Esophagus muscularis mucosa (tissue), 4 donors: ENCODE measurements around the gene RNF175. TPM values are rescaled to one million over a fixed set of nuclear protein-coding genes. Genes with fewer than 3 reads are reported as not detected.
A peak's percentile ranks its signal among the peaks of the same experiment; 100 is the strongest.

Experiments
- DNase-seq: peaks from one replicate; pipeline ENCODE4 v3.0.0-alpha.2; 2017; ENCODE audit errors: extremely low spot score
- H3K27ac ChIP-seq, 4 donors: fragments of 200-600 bp; sonication (generic); replicated peaks in 1 of 4; 1 replicate in 3 of 4; 2 replicates in 1 of 4; pipeline ENCODE4 v1.5.1; 2016 to 2019; ENCODE audit warnings: mild to moderate bottlenecking in 1 of 4
- H3K27me3 ChIP-seq, 4 donors: fragments of 200-600 bp; sonication (generic); one replicate each; pipeline versions ENCODE4 v1.5.1 to v1.6.0; 2016 to 2019
- H3K36me3 ChIP-seq, 4 donors: fragments of 200-600 bp; sonication (generic); one replicate each; pipeline ENCODE4 v1.5.1; 2016 to 2019
- H3K4me1 ChIP-seq, 4 donors: fragments of 200-600 bp; sonication (generic); one replicate each; pipeline ENCODE4 v1.5.1; 2016 to 2019
- H3K4me3 ChIP-seq, 4 donors: fragments of 200-600 bp; sonication (generic); 1 replicate in 2 of 4; 2 replicates in 2 of 4; pipeline ENCODE4 v1.5.1; 2016 to 2019; ENCODE audit warnings: mild to moderate bottlenecking in 4 of 4, moderate library complexity in 1 of 4
- H3K9me3 ChIP-seq, 4 donors: fragments of 200-600 bp; sonication (generic); 1 replicate in 3 of 4; 2 replicates in 1 of 4; pipeline ENCODE4 v1.5.1; 2016 to 2019
- EP300 ChIP-seq: sonication (generic); formaldehyde crosslinking; IDR thresholded peaks from one replicate; pipeline ENCODE4 v1.6.1; 2017; ENCODE audit warnings: antibody characterized with exemption
- POLR2A ChIP-seq: fragments of 450-650 bp; IDR thresholded peaks from one replicate; pipeline ENCODE4 v1.6.1; 2017; ENCODE audit warnings: antibody characterized with exemption, moderate library complexity, mild to moderate bottlenecking, low read depth
- POLR2AphosphoS5 ChIP-seq, 2 donors: sonication (generic); formaldehyde crosslinking; IDR thresholded peaks; one replicate each; pipeline ENCODE4 v1.6.1; 2017; ENCODE audit warnings: antibody characterized with exemption in 2 of 2
- WGBS: methylation state at CpG from one replicate; pipeline ENCODE4 v1.1.5; 2018; 5-methylcytosine and 5-hydroxymethylcytosine counted together
- intact Hi-C: fragments of 100-400 bp; cut with DNase I; formaldehyde crosslinking; loops from one replicate; pipeline ENCODE4 v1.15.1; 2023
- total RNA-seq, 4 donors: library from RNA; depleted of rRNA; stranded (reverse); fragments of >200 nt; gene quantifications; one replicate each; pipeline versions ENCODE4 v1.1.0 to v1.2.1, GENCODE V29; 2016
- TF ChIP-seq, protein P1 (sequence below), 3 experiments: fragments of 200-600 bp in 2 of 3; fragments of 450-650 bp in 1 of 3; sonication (generic) in 2 of 3; IDR thresholded peaks; one replicate each; pipeline ENCODE4 v1.5.1; 2017 to 2019; ENCODE audit warnings: antibody characterized with exemption in 3 of 3, mild to moderate bottlenecking in 2 of 3, moderate library complexity in 1 of 3

Gene RNF175
- total RNA-seq, 4 donors from 2014 or later = 0.19 to 1.4 (median 0.50) TPM; not detected in 1

DNA sequence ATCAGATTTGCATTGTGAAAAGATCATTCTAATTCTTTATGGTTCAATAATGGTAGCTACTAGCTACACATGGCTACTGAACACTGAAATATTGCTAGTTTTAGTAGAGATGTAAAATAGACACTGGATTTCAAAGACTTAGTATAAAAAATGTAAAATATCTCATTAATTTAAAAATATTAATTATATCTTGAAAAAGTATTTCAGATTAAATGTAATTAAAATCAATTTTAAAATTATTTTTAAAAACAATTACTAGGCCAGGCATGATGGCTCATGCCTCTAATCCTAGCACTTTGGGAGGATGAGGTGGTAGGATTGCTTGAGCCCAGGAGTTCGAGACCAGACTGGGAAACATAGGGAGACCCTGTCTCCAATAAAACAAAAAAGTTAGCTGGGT lies 96.2 kb downstream of the RNF175 start:
- no peak overlapping the region for H3K27ac ChIP-seq
- WGBS = 94% methylated on average over 1 of the region's 1 CpG
- H3K36me3 ChIP-seq = no peaks in the 10 kb centered on the region
- TF ChIP-seq, protein P1, sequence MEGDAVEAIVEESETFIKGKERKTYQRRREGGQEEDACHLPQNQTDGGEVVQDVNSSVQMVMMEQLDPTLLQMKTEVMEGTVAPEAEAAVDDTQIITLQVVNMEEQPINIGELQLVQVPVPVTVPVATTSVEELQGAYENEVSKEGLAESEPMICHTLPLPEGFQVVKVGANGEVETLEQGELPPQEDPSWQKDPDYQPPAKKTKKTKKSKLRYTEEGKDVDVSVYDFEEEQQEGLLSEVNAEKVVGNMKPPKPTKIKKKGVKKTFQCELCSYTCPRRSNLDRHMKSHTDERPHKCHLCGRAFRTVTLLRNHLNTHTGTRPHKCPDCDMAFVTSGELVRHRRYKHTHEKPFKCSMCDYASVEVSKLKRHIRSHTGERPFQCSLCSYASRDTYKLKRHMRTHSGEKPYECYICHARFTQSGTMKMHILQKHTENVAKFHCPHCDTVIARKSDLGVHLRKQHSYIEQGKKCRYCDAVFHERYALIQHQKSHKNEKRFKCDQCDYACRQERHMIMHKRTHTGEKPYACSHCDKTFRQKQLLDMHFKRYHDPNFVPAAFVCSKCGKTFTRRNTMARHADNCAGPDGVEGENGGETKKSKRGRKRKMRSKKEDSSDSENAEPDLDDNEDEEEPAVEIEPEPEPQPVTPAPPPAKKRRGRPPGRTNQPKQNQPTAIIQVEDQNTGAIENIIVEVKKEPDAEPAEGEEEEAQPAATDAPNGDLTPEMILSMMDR (IDR thresholded peaks at IDR 0.05) = no peak
- TF ChIP-seq EP300 = no peak
- TF ChIP-seq POLR2A = no peak
- no peak for TF ChIP-seq POLR2AphosphoS5 (IDR thresholded peaks at IDR 0.05)
- DNase-seq = no peak
- intact Hi-C loops = no loop called here
- peaks cover 0 to 14% (median 5%) of the 10 kb centered on the region in 4 donors for H3K4me1 ChIP-seq
- peaks cover 0 to 3% (median 0%) of the 10 kb centered on the region in 4 donors for H3K27me3 ChIP-seq
- H3K4me3 ChIP-seq = no peak overlapping the region
- H3K9me3 ChIP-seq = no peaks in the 10 kb centered on the region

DNA sequence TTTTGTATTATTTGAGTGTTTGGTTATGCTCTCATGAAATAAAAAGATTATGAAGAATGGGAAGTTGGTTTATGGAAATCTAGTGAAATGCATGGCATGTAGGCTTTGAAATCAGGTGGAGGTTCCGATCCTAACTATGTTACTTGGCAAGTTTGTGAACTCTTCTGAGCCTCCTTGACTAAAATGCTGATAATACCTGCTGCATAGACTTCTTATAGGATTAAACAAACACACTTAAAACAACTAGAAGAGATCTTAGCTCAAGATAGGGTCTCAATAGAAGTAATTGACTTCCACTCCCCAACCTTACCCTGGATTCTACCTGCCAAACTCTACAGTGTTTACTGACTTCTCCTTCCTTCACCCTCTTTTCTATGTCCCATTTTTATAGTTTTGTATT lies 97.9 kb downstream of the RNF175 start:
- 90% methylated on average over 1 of the region's 1 CpG for WGBS
- no peak overlapping the region for H3K27ac ChIP-seq
- peaks cover 0 to 14% (median 5%) of the 10 kb centered on the region in 4 donors for H3K4me1 ChIP-seq
- no peak for DNase-seq
- no peaks in the 10 kb centered on the region for H3K9me3 ChIP-seq
- H3K27me3 ChIP-seq = peaks cover 0 to 4% (median 0%) of the 10 kb centered on the region in 4 donors
- no peak overlapping the region for H3K4me3 ChIP-seq
- intact Hi-C loops = no loop called here
- no peak for TF ChIP-seq POLR2AphosphoS5 (IDR thresholded peaks at IDR 0.05)
- no peak for TF ChIP-seq EP300
- TF ChIP-seq, protein P1 (IDR thresholded peaks at IDR 0.05) = no peak
- no peak for TF ChIP-seq POLR2A
- no peaks in the 10 kb centered on the region for H3K36me3 ChIP-seq

DNA sequence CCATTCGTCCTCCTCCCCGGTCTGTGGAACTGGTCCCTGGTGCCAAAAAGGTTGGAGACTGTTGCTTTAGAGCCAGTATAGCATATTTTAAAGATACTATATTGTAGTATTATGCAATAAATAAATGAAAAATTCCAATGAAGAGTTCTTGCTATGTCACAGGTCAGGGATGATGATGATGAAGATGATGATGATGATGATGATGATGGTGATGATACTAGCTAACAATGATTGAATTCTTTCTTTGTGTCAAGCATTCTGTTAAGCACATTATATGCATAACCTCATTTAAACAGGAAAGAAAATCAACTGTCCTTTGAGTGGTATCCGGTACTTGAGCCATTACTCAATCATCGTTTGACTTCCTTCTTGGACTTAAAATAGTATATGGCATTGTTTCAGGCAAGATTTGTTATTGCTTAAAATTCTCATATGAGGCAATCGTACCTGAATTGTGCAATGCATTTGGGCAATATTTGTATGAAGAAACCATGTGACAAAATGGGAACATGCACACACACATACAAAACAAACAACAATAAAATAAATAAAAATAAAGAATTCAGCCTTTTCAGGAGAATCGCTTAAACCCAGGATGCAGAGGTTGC lies 98.5 kb downstream of the RNF175 start:
- Histone ChIP-seq H3K36me3 (no peaks in the 10 kb centered on the region), H3K4me3 (no peak overlapping the region), H3K27me3 (peaks cover 0 to 4% (median 0%) of the 10 kb centered on the region in 4 donors), H3K9me3 (no peaks in the 10 kb centered on the region), H3K27ac (peak overlapping the region in 3 of 4 donors; percentile 5 to 65 (median 22)), H3K4me1 (peaks cover 0 to 14% (median 5%) of the 10 kb centered on the region in 4 donors)
- intact Hi-C loops = no loop called here
- WGBS = 62% methylated on average over 6 of the region's 6 CpGs
- no peak for DNase-seq
- TF ChIP-seq POLR2A = no peak
- TF ChIP-seq POLR2AphosphoS5 (IDR thresholded peaks at IDR 0.05) = peak; percentile 11 to 60
- TF ChIP-seq, protein P1 (IDR thresholded peaks at IDR 0.05) = no peak
- TF ChIP-seq EP300 = no peak

Other genes starting within 250 kb of the RNF175 start
- gene TLR2, start 75.7 kb downstream of the RNF175 start, total RNA-seq = 10 to 100 TPM in 1 of 4 donors, 1 to 10 TPM in 3; 5.6 to 39.8 (median 8.8) TPM
- gene SFRP2, start 29.1 kb upstream of the RNF175 start, total RNA-seq = 10 to 100 TPM; 22.7 to 38.2 (median 23.6) TPM